GM23248 (cell line): ENCODE data around the gene SYVN1. TPM values are rescaled to one million over a fixed set of nuclear protein-coding genes. Genes with fewer than 3 reads are reported as not detected.
A peak's percentile ranks its signal among the peaks of the same experiment; 100 is the strongest.

ENCODE experiments used
- DNase-seq: peaks from one replicate; pipeline ENCODE4 v3.0.0-alpha.2; 2015
- H2AFZ ChIP-seq: fragments of 200-600 bp; sonication (generic); 2 replicates; pipeline ENCODE4 v1.6.1; 2016; ENCODE audit warnings: antibody characterized with exemption
- H3F3A ChIP-seq: fragments of 200-600 bp; sonication (generic); 2 replicates; pipeline ENCODE4 v1.6.1; 2016; ENCODE audit warnings: mild to moderate bottlenecking, antibody characterized with exemption, mixed run types; ENCODE audit not compliant: insufficient read depth
- H3K27ac ChIP-seq: fragments of 200-600 bp; sonication (generic); 2 replicates; pipeline ENCODE4 v1.5.1; 2016; ENCODE audit warnings: mild to moderate bottlenecking
- H3K27me3 ChIP-seq: fragments of 200-600 bp; sonication (generic); replicated peaks from 2 replicates; pipeline ENCODE4 v1.6.1; 2016; ENCODE audit warnings: mild to moderate bottlenecking; ENCODE audit not compliant: insufficient read depth
- H3K36me3 ChIP-seq: fragments of 200-600 bp; sonication (generic); 2 replicates; pipeline ENCODE4 v1.6.1; 2016; ENCODE audit warnings: low read depth, mild to moderate bottlenecking
- H3K4me1 ChIP-seq: fragments of 200-600 bp; sonication (generic); 2 replicates; pipeline ENCODE4 v1.6.1; 2016; ENCODE audit warnings: mild to moderate bottlenecking; ENCODE audit not compliant: insufficient read depth
- H3K4me2 ChIP-seq: fragments of 200-600 bp; sonication (generic); one replicate; pipeline ENCODE4 v1.6.1; 2016; ENCODE audit warnings: mild to moderate bottlenecking; ENCODE audit not compliant: unreplicated experiment
- H3K4me3 ChIP-seq: fragments of 200-600 bp; sonication (generic); 2 replicates; pipeline ENCODE4 v1.5.1; 2016; ENCODE audit warnings: mild to moderate bottlenecking
- H3K79me2 ChIP-seq: fragments of 200-600 bp; sonication (generic); 2 replicates; pipeline ENCODE4 v1.6.1; 2016; ENCODE audit warnings: mild to moderate bottlenecking; ENCODE audit not compliant: insufficient read depth
- H3K9ac ChIP-seq: fragments of 200-600 bp; sonication (generic); 2 replicates; pipeline ENCODE4 v1.6.1; 2016; ENCODE audit warnings: mild to moderate bottlenecking
- H3K9me2 ChIP-seq: fragments of 200-600 bp; sonication (generic); 2 replicates; pipeline ENCODE4 v1.6.1; 2016; ENCODE audit warnings: mixed run types, mild to moderate bottlenecking, moderate library complexity; ENCODE audit not compliant: insufficient read depth
- H3K9me3 ChIP-seq: fragments of 200-600 bp; sonication (generic); one replicate; pipeline ENCODE4 v1.6.1; 2017; ENCODE audit warnings: low read depth
- H4K20me1 ChIP-seq: fragments of 200-600 bp; sonication (generic); 2 replicates; pipeline ENCODE4 v1.6.0; 2016; ENCODE audit not compliant: insufficient read depth
- EZH2 ChIP-seq: fragments of 200-600 bp; sonication (generic); IDR thresholded peaks from 2 replicates; pipeline ENCODE4 v1.6.1; 2018; ENCODE audit warnings: antibody characterized with exemption, mild to moderate bottlenecking; ENCODE audit not compliant: insufficient read depth, poor library complexity, severe bottlenecking
- EZH2phosphoT487 ChIP-seq: fragments of 200-600 bp; sonication (generic); IDR thresholded peaks from 2 replicates; pipeline ENCODE4 v1.6.1; 2018; ENCODE audit warnings: antibody characterized with exemption, moderate library complexity, mild to moderate bottlenecking, low read depth; ENCODE audit not compliant: insufficient read depth
- WGBS, 2 experiments: methylation state at CpG; one replicate each; pipeline ENCODE4 v1.1.6; 2015 to 2017; ENCODE audit warnings: low lambda C conversion rate in 2 of 2, low coverage in 1 of 2; ENCODE audit errors: missing lambda C conversion rate in 2 of 2; 5-methylcytosine and 5-hydroxymethylcytosine counted together
- in situ Hi-C: fragments of 300-500 bp; cut with MboI; formaldehyde crosslinking; loops from 2 replicates; pipeline ENCODE4 v1.15.0; 2020
- polyA plus RNA-seq: library from polyadenylated mRNA; unstranded; fragments of >200 nt; fragmentation: Nextera tagmentation; extraction: Ambion mirVana; gene quantifications from 2 replicates; pipeline ENCODE4 v1.2.1, GENCODE V29; 2016
- total RNA-seq: library from RNA; depleted of rRNA; stranded (reverse); fragments of >200 nt; shearing (Covaris generic); gene quantifications from 2 replicates; pipeline ENCODE4 v1.2.3, GENCODE V29; 2014

The SYVN1 gene
- total and polyA plus RNA-seq, 2 experiments from 2014 or later: 21.2 to 29.5 TPM

DNA sequence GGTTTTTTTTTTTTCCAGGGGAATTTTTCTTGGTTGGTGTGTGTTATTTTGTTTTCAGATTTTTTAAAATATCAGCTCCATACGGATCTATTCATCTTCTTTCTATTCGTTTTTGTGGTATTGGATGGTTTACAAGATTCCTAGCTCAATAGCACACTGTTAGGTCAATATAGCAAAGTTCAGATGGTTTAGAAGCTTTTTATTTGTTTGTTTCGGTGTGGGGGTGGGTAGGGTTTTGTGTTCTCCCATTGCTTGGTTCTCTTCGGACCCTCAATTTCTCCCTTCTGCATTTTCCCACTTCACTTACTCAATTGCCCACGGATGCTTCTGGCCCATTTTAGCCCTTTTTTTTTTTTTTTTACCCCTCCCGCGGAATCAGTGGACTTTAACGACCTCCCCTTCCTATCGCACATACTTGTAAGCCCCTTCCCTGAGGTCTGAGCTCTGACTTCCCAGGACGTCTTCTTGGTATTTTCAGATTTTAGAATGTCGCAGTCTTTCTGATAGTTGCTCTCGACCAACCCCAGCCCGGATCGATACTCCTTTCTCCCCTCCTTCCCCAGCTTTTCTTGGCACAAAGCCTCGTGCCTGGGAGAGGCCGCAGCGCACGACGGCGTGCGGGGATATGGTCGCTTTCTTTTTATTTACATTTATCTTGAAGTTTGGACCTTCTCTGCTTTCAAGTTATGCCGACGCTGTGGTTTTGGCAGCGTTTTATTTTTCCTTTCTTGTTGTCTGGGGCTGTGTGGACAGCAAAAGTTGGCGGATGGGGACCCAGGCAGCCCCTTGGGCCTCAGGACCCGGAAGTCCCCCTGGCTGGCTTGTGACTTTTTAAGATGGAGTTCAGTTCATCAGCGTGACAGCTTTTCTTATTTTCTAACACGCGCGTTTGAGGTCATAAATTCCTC, 31.3 kb upstream of the SYVN1 start:
- Histone ChIP-seq H3K27ac (no peak overlapping the region), H3K27me3 (no peaks in the 10 kb centered on the region), H3K36me3 (no peaks in the 10 kb centered on the region), H3K4me2 (peak overlapping the region; percentile 69), H3K9me3 (no peaks in the 10 kb centered on the region), H3K4me1 (peaks cover 3% of the 10 kb centered on the region; the same call in 1 of the 2 replicates), H4K20me1 (no peaks in the 10 kb centered on the region), H3K4me3 (peak overlapping the region; percentile 60), H3K79me2 (no peaks in the 10 kb centered on the region), H2AFZ (peak overlapping the region; percentile 81), H3F3A (no peaks in the 10 kb centered on the region), H3K9ac (peak overlapping the region; percentile 59), H3K9me2 (no peaks in the 10 kb centered on the region)
- no peak for TF ChIP-seq EZH2phosphoT487
- no peak for TF ChIP-seq EZH2
- 26 to 30% methylated on average over 31 of the region's 31 CpGs for WGBS, 2 experiments
- DNase-seq: peak; percentile 22
- in situ Hi-C loops: no loop called here

DNA sequence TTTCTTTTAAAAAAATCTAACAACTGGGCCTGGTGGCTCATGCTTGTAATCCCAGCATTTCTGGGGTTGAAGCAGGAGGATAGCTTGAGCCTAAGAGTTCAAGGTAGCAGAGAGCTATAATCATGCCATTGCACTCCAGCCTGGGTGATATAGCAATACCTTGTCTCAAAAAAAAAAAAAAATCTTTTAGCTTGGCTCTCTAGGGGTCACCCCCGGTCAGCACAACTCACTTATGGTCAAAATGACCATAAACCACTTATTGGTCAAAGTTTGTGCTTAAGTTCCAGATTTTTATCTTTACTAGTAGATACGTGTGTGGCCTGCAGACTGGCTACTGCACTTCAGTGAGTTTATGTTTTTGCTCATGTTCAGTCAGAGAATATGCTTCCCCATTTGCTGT, 29.4 kb upstream of the SYVN1 start:
- Histone ChIP-seq H4K20me1 (no peaks in the 10 kb centered on the region), H3K4me3 (no peak overlapping the region), H2AFZ (no peak overlapping the region), H3K9ac (no peak overlapping the region), H3K9me2 (no peaks in the 10 kb centered on the region), H3K79me2 (no peaks in the 10 kb centered on the region), H3K9me3 (no peaks in the 10 kb centered on the region), H3K27ac (no peak overlapping the region), H3K36me3 (no peaks in the 10 kb centered on the region), H3F3A (no peaks in the 10 kb centered on the region), H3K4me2 (no peak overlapping the region), H3K27me3 (no peaks in the 10 kb centered on the region), H3K4me1 (peaks cover 3% of the 10 kb centered on the region; the same call in 1 of the 2 replicates)
- in situ Hi-C loops: no loop called here
- TF ChIP-seq EZH2 (no peak), EZH2phosphoT487 (no peak)
- WGBS, 2 experiments: 72 to 76% methylated on average over 2 of the region's 2 CpGs
- no peak for DNase-seq

DNA sequence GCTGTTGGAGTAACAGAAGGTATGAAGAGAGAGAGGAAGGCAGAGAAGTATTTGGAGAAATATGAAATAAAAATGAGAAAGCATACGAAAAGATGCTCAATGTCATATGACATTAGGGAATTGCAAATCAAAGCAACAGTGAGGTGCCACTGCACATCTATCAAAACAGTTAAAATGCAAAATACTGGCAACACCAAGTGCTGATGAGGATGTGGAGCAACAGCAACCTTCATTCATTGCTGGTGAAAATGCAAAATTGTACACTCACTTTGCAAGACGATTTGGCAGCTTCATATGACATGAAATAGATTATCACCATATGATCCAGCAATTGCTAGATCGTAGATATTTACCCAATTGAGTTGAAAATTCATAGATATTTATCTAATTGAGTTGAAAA, 26.3 kb upstream of the SYVN1 start:
- WGBS, 2 experiments: 43 to 45% methylated on average over 3 of the region's 3 CpGs
- in situ Hi-C loops: no loop called here
- Histone ChIP-seq H3K4me2 (no peak overlapping the region), H3K4me1 (no peaks in the 10 kb centered on the region), H3F3A (no peaks in the 10 kb centered on the region), H3K27me3 (no peaks in the 10 kb centered on the region), H3K79me2 (no peaks in the 10 kb centered on the region), H2AFZ (no peak overlapping the region), H4K20me1 (no peaks in the 10 kb centered on the region), H3K9me3 (no peaks in the 10 kb centered on the region), H3K27ac (no peak overlapping the region), H3K9ac (no peak overlapping the region), H3K36me3 (no peaks in the 10 kb centered on the region), H3K4me3 (no peak overlapping the region), H3K9me2 (no peaks in the 10 kb centered on the region)
- DNase-seq: no peak
- TF ChIP-seq EZH2phosphoT487 (no peak), EZH2 (no peak)

DNA sequence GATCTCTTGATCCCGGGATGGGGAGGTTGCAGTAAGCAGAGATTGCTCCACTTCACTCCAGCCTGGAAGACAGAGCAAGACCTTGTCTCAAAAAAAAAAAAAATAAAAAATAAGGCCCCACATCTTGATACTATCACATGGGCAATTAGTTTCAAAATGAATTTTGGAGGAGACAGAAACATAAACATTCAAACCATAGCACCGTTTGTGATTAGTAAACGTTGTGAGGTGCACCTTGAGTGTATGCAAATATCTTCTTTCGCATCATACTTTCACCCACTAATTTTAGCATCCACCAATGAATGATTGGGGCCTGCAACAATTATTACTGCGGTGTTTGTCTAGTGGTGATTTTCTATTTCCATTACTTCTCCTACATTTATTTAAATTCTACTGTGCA, 24.7 kb upstream of the SYVN1 start:
- Histone ChIP-seq H3K9ac (no peak overlapping the region), H2AFZ (no peak overlapping the region), H3K27ac (no peak overlapping the region), H4K20me1 (no peaks in the 10 kb centered on the region), H3K9me2 (no peaks in the 10 kb centered on the region), H3K4me1 (no peaks in the 10 kb centered on the region), H3K4me3 (no peak overlapping the region), H3F3A (no peaks in the 10 kb centered on the region), H3K27me3 (no peaks in the 10 kb centered on the region), H3K4me2 (no peak overlapping the region), H3K9me3 (no peaks in the 10 kb centered on the region), H3K79me2 (no peaks in the 10 kb centered on the region), H3K36me3 (no peaks in the 10 kb centered on the region)
- TF ChIP-seq EZH2phosphoT487 (no peak), EZH2 (no peak)
- no peak for DNase-seq
- 60 to 62% methylated on average over 5 of the region's 5 CpGs for WGBS, 2 experiments
- in situ Hi-C loops: no loop called here
